Esophagus muscularis mucosa (tissue), 4 donors: ENCODE data around the gene EVX2. TPM values are rescaled to one million over a fixed set of nuclear protein-coding genes. Genes with fewer than 3 reads are reported as not detected.

ENCODE experiments used
- DNase-seq: peaks from one replicate; pipeline ENCODE4 v3.0.0-alpha.2; 2017; ENCODE audit errors: extremely low spot score
- H3K27ac ChIP-seq, 4 donors: fragments of 200-600 bp; sonication (generic); replicated peaks in 1 of 4; 1 replicate in 3 of 4; 2 replicates in 1 of 4; pipeline ENCODE4 v1.5.1; 2016 to 2019; ENCODE audit warnings: mild to moderate bottlenecking in 1 of 4
- H3K27me3 ChIP-seq, 4 donors: fragments of 200-600 bp; sonication (generic); one replicate each; pipeline versions ENCODE4 v1.5.1 to v1.6.0; 2016 to 2019
- H3K36me3 ChIP-seq, 4 donors: fragments of 200-600 bp; sonication (generic); one replicate each; pipeline ENCODE4 v1.5.1; 2016 to 2019
- H3K4me1 ChIP-seq, 4 donors: fragments of 200-600 bp; sonication (generic); one replicate each; pipeline ENCODE4 v1.5.1; 2016 to 2019
- H3K4me3 ChIP-seq, 4 donors: fragments of 200-600 bp; sonication (generic); 1 replicate in 2 of 4; 2 replicates in 2 of 4; pipeline ENCODE4 v1.5.1; 2016 to 2019; ENCODE audit warnings: mild to moderate bottlenecking in 4 of 4, moderate library complexity in 1 of 4
- H3K9me3 ChIP-seq, 4 donors: fragments of 200-600 bp; sonication (generic); 1 replicate in 3 of 4; 2 replicates in 1 of 4; pipeline ENCODE4 v1.5.1; 2016 to 2019
- CTCF ChIP-seq, 3 experiments: fragments of 200-600 bp in 2 of 3; fragments of 450-650 bp in 1 of 3; sonication (generic) in 2 of 3; IDR thresholded peaks; one replicate each; pipeline ENCODE4 v1.5.1; 2017 to 2019; ENCODE audit warnings: antibody characterized with exemption in 3 of 3, mild to moderate bottlenecking in 2 of 3, moderate library complexity in 1 of 3
- EP300 ChIP-seq: sonication (generic); formaldehyde crosslinking; IDR thresholded peaks from one replicate; pipeline ENCODE4 v1.6.1; 2017; ENCODE audit warnings: antibody characterized with exemption
- POLR2A ChIP-seq: fragments of 450-650 bp; IDR thresholded peaks from one replicate; pipeline ENCODE4 v1.6.1; 2017; ENCODE audit warnings: antibody characterized with exemption, moderate library complexity, mild to moderate bottlenecking, low read depth
- POLR2AphosphoS5 ChIP-seq, 2 donors: sonication (generic); formaldehyde crosslinking; IDR thresholded peaks; one replicate each; pipeline ENCODE4 v1.6.1; 2017; ENCODE audit warnings: antibody characterized with exemption in 2 of 2
- WGBS: methylation state at CpG from one replicate; pipeline ENCODE4 v1.1.5; 2018; 5-methylcytosine and 5-hydroxymethylcytosine counted together
- intact Hi-C: fragments of 100-400 bp; cut with DNase I; formaldehyde crosslinking; loops from one replicate; pipeline ENCODE4 v1.15.1; 2023
- total RNA-seq, 4 donors: library from RNA; depleted of rRNA; stranded (reverse); fragments of >200 nt; gene quantifications; one replicate each; pipeline versions ENCODE4 v1.1.0 to v1.2.1, GENCODE V29; 2016

Gene EVX2
- total RNA-seq, 4 donors from 2014 or later = 0.11 TPM; not detected in 3

- 11% methylated on average over 10 of the region's 10 CpGs for WGBS
- no peak for DNase-seq
These were observed 1.3 kb downstream of the EVX2 start for GRCh38 chr2:176082525-176082823.

GRCh38 chr2:176081837-176082524 is 1.8 kb downstream of the EVX2 start:
- TF ChIP-seq EP300 = no peak
- no peak for TF ChIP-seq POLR2AphosphoS5 (IDR thresholded peaks at IDR 0.05)
- no peak for TF ChIP-seq POLR2A
- no peak for TF ChIP-seq CTCF (IDR thresholded peaks at IDR 0.05)
- peaks cover 0 to 100% (median 90%) of the 10 kb centered on the region in 4 donors for H3K27me3 ChIP-seq
- no peak overlapping the region for H3K4me3 ChIP-seq
- WGBS = 6% methylated on average over 22 of the region's 62 CpGs
- H3K4me1 ChIP-seq = peaks cover 23 to 63% (median 61%) of the 10 kb centered on the region in 4 donors
- DNase-seq = no peak
- intact Hi-C loops = loop anchor here (10.0 kb wide), 1 partner anchor 1747 kb away; the partner anchor contains the start of gene SP9
- no peaks in the 10 kb centered on the region for H3K36me3 ChIP-seq
- H3K27ac ChIP-seq = no peak overlapping the region
- peaks cover 0 to 3% (median 0%) of the 10 kb centered on the region in 4 donors for H3K9me3 ChIP-seq

More at GRCh38 chr2:176082525-176082823, 1.3 kb downstream of the EVX2 start:
- peaks cover 0 to 3% (median 0%) of the 10 kb centered on the region in 4 donors for H3K9me3 ChIP-seq
- no peak overlapping the region for H3K27ac ChIP-seq
- peaks cover 0 to 100% (median 92%) of the 10 kb centered on the region in 4 donors for H3K27me3 ChIP-seq
- H3K4me1 ChIP-seq = peaks cover 23 to 63% (median 61%) of the 10 kb centered on the region in 4 donors
- H3K36me3 ChIP-seq = no peaks in the 10 kb centered on the region
- intact Hi-C loops = loop anchor here (10.0 kb wide), 1 partner anchor 1748 kb away; the partner anchor contains the start of gene SP9
- no peak overlapping the region for H3K4me3 ChIP-seq
- TF ChIP-seq EP300 (no peak), CTCF (IDR thresholded peaks at IDR 0.05) (no peak), POLR2A (no peak), POLR2AphosphoS5 (IDR thresholded peaks at IDR 0.05) (no peak)

- 6% methylated on average over 17 of the region's 17 CpGs for WGBS
- TF ChIP-seq POLR2AphosphoS5 (IDR thresholded peaks at IDR 0.05) (no peak), CTCF (IDR thresholded peaks at IDR 0.05) (no peak), POLR2A (no peak), EP300 (no peak)
- intact Hi-C loops = loop anchor here (10.0 kb wide), 1 partner anchor 1747 kb away; the partner anchor contains the start of gene SP9
- H3K27ac ChIP-seq = no peak overlapping the region
- peaks cover 0 to 100% (median 90%) of the 10 kb centered on the region in 4 donors for H3K27me3 ChIP-seq
- H3K9me3 ChIP-seq = peaks cover 0 to 3% (median 0%) of the 10 kb centered on the region in 4 donors
- H3K4me3 ChIP-seq = no peak overlapping the region
- no peaks in the 10 kb centered on the region for H3K36me3 ChIP-seq
- H3K4me1 ChIP-seq = peaks cover 23 to 63% (median 59%) of the 10 kb centered on the region in 4 donors
- DNase-seq = no peak
These were observed 2.4 kb downstream of the EVX2 start for GRCh38 chr2:176081376-176081836.

- 8% methylated on average over 36 of the region's 68 CpGs for WGBS
- no peak overlapping the region for H3K27ac ChIP-seq
These were observed 3.0 kb downstream of the EVX2 start for GRCh38 chr2:176080540-176081375.

More at GRCh38 chr2:176080540-176081375, 3.0 kb downstream of the EVX2 start:
- intact Hi-C loops = loop anchor here (10.0 kb wide), 1 partner anchor 1746 kb away; the partner anchor contains the start of gene SP9
- DNase-seq = no peak
- peak overlapping the region; percentile 26 to 48 (median 38) for H3K4me3 ChIP-seq
- no peaks in the 10 kb centered on the region for H3K36me3 ChIP-seq
- peaks cover 0 to 100% (median 90%) of the 10 kb centered on the region in 4 donors for H3K27me3 ChIP-seq
- TF ChIP-seq CTCF (IDR thresholded peaks at IDR 0.05) (no peak), EP300 (no peak), POLR2AphosphoS5 (IDR thresholded peaks at IDR 0.05) (no peak)
- H3K9me3 ChIP-seq = peaks cover 0 to 3% (median 0%) of the 10 kb centered on the region in 4 donors
- H3K4me1 ChIP-seq = peaks cover 18 to 56% (median 53%) of the 10 kb centered on the region in 4 donors
